ENCODE data around the gene KIAA0825.

DNA sequence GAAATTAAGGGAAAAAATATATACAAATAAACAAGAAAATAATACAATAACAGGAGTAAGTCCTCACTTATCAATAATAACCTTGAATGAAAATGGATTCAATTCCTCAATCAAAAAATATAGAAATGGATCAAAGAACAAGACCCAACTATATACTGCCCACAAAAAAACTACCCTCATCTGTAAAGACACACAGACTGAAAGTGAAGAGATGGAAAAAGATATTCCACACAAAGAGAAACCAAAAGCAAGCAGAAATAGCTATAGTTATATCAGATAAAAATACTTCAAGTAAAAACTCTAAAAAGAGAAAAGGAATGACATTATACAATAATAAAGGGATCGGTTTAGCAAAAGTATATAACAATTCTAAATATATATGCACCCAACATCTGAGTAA lies 66.5 kb downstream of the KIAA0825 start:
- TF ChIP-seq EZH2phosphoT487 (IDR thresholded peaks at IDR 0.05; ENCODE audit: insufficient read depth, low read depth): no peak
- TF ChIP-seq EZH2 (IDR thresholded peaks at IDR 0.05; ENCODE audit: insufficient read depth, poor library complexity, severe bottlenecking): no peak
